ENCODE results near the gene ATP6V1D. TPM values are rescaled to one million over a fixed set of nuclear protein-coding genes. Genes with fewer than 3 reads are reported as not detected.

ATP6V1D gene
- total and polyA plus RNA-seq, 2 of the 8 experiments (the other 6 are each of a cell fraction or from before 2014, with no cell fraction given): 45.1 to 76.3 TPM

GRCh38 chr14:67359775-67360469 lies at the start of gene ATP6V1D, which contains the start of gene EIF2S1 (continued):
- TF ChIP-seq CHD7 (IDR thresholded peaks at IDR 0.05; ENCODE audit: insufficient replicate concordance, low read length): no peak
- peak; percentile 62 for TF ChIP-seq KDM4A (IDR thresholded peaks at IDR 0.05; ENCODE audit: low read depth, low read length, severe bottlenecking)
- peak; percentile 78 for TF ChIP-seq USF2 (IDR thresholded peaks at IDR 0.05; ENCODE audit: low read length)
- TF ChIP-seq SRF (IDR thresholded peaks at IDR 0.05; ENCODE audit: low read depth, low read length): no peak
- TF ChIP-seq GTF2F1 (IDR thresholded peaks at IDR 0.05; ENCODE audit: borderline replicate concordance, low read depth, low read length): no peak
- no peak for TF ChIP-seq BCL11A (IDR thresholded peaks at IDR 0.05; ENCODE audit: low read depth in 2 of 2, low read length in 2 of 2)
- peak; percentile 3 for TF ChIP-seq TAF7 (optimal IDR thresholded peaks at IDR 0.05; ENCODE audit: borderline replicate concordance, low read depth, low read length)
- no peak for TF ChIP-seq CBX5 (IDR thresholded peaks at IDR 0.05; ENCODE audit: low read depth, low read length)
- TF ChIP-seq PHF8 (conservative IDR thresholded peaks at IDR 0.05; ENCODE audit: low read depth, low read length): peak; percentile 90

Data from H1 (cell line).